ENCODE data around the gene CHST9. TPM values are rescaled to one million over a fixed set of nuclear protein-coding genes. Genes with fewer than 3 reads are reported as not detected.
"Not testable (repeated sequence)": the region's sequence is repeated elsewhere in the genome, so short reads cannot be mapped to it uniquely, and the experiment has no call there.

Gene CHST9
- total RNA-seq, 1 donor from 2014 or later = 3.6 TPM

- no peak for DNase-seq (ENCODE audit: low spot score)
These were observed 177.2 kb downstream of the CHST9 start for GRCh38 chr18:27007880-27008279.

GRCh38 chr18:27005589-27005988 lies 179.5 kb downstream of the CHST9 start:
- no peak for DNase-seq (ENCODE audit: low spot score)

GRCh38 chr18:27004056-27004829 lies 180.9 kb downstream of the CHST9 start:
- DNase-seq (ENCODE audit: low spot score) = no peak

- no peak for DNase-seq (ENCODE audit: low spot score)
These were observed 185.3 kb downstream of the CHST9 start for GRCh38 chr18:26999797-27000196.

- no peak for DNase-seq (ENCODE audit: low spot score)
These were observed 191.5 kb downstream of the CHST9 start for GRCh38 chr18:26993568-26993967.

GRCh38 chr18:26992926-26993325 lies 192.2 kb downstream of the CHST9 start:
- no peak for DNase-seq (ENCODE audit: low spot score)

GRCh38 chr18:26989842-26990241 lies 195.3 kb downstream of the CHST9 start:
- no peak for DNase-seq (ENCODE audit: low spot score)

- no peak for DNase-seq (ENCODE audit: low spot score)
These were observed 203.6 kb downstream of the CHST9 start for GRCh38 chr18:26981360-26982082.

GRCh38 chr18:26978812-26979341 lies 206.2 kb downstream of the CHST9 start:
- no peak for DNase-seq (ENCODE audit: low spot score)

- no peak for DNase-seq (ENCODE audit: low spot score)
These were observed 207.3 kb downstream of the CHST9 start for GRCh38 chr18:26977781-26978180.

- DNase-seq (ENCODE audit: low spot score) = no peak
These were observed 208.9 kb downstream of the CHST9 start for GRCh38 chr18:26976206-26976605.

GRCh38 chr18:26972549-26972948 lies 212.6 kb downstream of the CHST9 start:
- not testable (repeated sequence) for DNase-seq (ENCODE audit: low spot score)

GRCh38 chr18:26971409-26971808 lies 213.7 kb downstream of the CHST9 start:
- no peak for DNase-seq (ENCODE audit: low spot score)

- no peak for DNase-seq (ENCODE audit: low spot score)
These were observed 214.5 kb downstream of the CHST9 start for GRCh38 chr18:26970637-26971036.

- DNase-seq (ENCODE audit: low spot score) = no peak
These were observed 219.9 kb downstream of the CHST9 start for GRCh38 chr18:26965206-26965605.

GRCh38 chr18:26963292-26963691 lies 221.8 kb downstream of the CHST9 start:
- no peak for DNase-seq (ENCODE audit: low spot score)

- DNase-seq (ENCODE audit: low spot score) = no peak
These were observed 223.3 kb downstream of the CHST9 start for GRCh38 chr18:26961839-26962238.

GRCh38 chr18:26960911-26961310 lies 224.2 kb downstream of the CHST9 start:
- DNase-seq (ENCODE audit: low spot score) = no peak

GRCh38 chr18:26956863-26957262 lies 228.2 kb downstream of the CHST9 start:
- no peak for DNase-seq (ENCODE audit: low spot score)

- DNase-seq (ENCODE audit: low spot score) = no peak
These were observed 236.4 kb downstream of the CHST9 start for GRCh38 chr18:26948703-26949102.

- no peak for DNase-seq (ENCODE audit: low spot score)
These were observed 241.2 kb downstream of the CHST9 start for GRCh38 chr18:26943906-26944305.

- DNase-seq (ENCODE audit: low spot score) = no peak
These were observed 243.5 kb downstream of the CHST9 start for GRCh38 chr18:26941584-26941983.

Measured in ureter (tissue), 1 donor.